NT2/D1 (cell line): ENCODE data around the gene ELMO1.

Experiments used
- DNase-seq: peaks from one replicate; pipeline ENCODE4 v3.0.0-alpha.2; 2011; ENCODE audit warnings: low read depth, low spot score
- H3K27me3 ChIP-seq: 2 replicates; pipeline ENCODE4 v1.6.0; 2011; ENCODE audit warnings: mild to moderate bottlenecking; ENCODE audit not compliant: insufficient read length, insufficient read depth
- H3K36me3 ChIP-seq: 2 replicates; pipeline ENCODE4 v1.6.1; 2011; ENCODE audit warnings: mild to moderate bottlenecking, low read length, mixed read lengths; ENCODE audit not compliant: insufficient read depth, insufficient read length
- H3K4me1 ChIP-seq: 2 replicates; pipeline ENCODE4 v1.5.1; 2011; ENCODE audit not compliant: insufficient read depth, insufficient read length
- H3K4me3 ChIP-seq: 2 replicates; pipeline ENCODE4 v1.5.1; 2011; ENCODE audit warnings: low read depth; ENCODE audit not compliant: insufficient read length
- H3K9ac ChIP-seq: 2 replicates; pipeline ENCODE4 v1.6.0; 2011; ENCODE audit warnings: low read depth; ENCODE audit not compliant: insufficient read length
- H3K9me3 ChIP-seq: 2 replicates; pipeline ENCODE4 v1.5.1; 2011; ENCODE audit warnings: mild to moderate bottlenecking, low read length; ENCODE audit not compliant: insufficient read depth
- SUZ12 ChIP-seq: IDR thresholded peaks from 2 replicates; pipeline ENCODE4 v1.6.1; 2011; ENCODE audit not compliant: insufficient read length, insufficient read depth; ENCODE audit errors: extremely low read depth
- YY1 ChIP-seq: IDR thresholded peaks from 2 replicates; pipeline ENCODE4 v1.6.1; 2011; ENCODE audit not compliant: insufficient read length, insufficient read depth
- ZNF274 ChIP-seq: IDR thresholded peaks from 2 replicates; pipeline ENCODE4 v1.6.1; 2011; ENCODE audit warnings: mild to moderate bottlenecking, low read depth, low read length

The ELMO1 gene

DNA sequence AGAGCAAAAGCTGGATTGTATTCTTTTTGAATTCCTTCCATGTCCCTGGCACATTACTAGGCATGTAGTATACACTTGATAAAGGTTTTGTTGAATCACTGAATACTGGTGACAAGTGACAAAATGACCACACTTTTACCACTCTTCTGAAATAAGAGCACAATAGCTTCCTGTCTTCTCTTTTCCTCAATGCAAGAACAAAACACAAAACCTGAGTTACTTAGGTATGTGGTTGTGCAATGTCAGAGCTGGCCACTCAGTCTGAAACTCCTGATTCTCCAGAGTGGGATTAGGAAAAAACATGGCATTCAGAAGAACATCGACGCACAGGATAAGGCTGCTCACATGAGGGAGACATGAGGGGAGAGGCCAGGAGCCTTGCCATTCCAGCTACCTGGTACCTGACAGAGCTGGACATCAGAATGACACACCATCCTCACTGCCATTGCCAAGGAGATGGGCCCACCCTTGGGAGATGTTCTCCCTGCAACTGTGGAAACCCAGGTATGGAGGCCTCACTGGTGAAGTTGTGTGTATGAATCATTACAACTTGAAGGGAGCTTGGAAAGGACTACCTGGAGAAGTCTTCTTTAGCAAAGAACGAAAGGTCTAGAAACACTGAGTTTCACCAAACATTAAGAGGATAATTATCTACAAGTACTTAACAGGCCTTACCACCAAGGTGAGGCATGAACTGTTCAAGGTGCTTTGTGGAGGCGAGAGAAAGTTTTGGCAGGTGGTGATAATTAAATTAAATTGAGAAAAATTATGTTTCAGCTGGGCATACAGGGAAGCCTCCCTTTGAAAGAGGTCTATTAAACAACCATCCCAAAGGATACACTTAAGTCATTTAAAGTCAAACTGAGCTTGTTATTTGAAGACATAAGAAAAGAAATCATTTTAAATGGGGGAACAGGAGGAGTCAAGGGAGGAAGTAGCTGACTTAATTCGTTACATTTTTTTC is 477.8 kb downstream of the ELMO1 start:
- no peak overlapping the region for H3K4me3 ChIP-seq
- TF ChIP-seq SUZ12 (no peak), YY1 (no peak), ZNF274 (no peak)
- DNase-seq, result no peak
- no peaks in the 10 kb centered on the region for H3K4me1 ChIP-seq
- H3K27me3 ChIP-seq, result no peaks in the 10 kb centered on the region
- H3K9me3 ChIP-seq, result no peaks in the 10 kb centered on the region
- H3K36me3 ChIP-seq, result no peaks in the 10 kb centered on the region
- H3K9ac ChIP-seq, result no peak overlapping the region

DNA sequence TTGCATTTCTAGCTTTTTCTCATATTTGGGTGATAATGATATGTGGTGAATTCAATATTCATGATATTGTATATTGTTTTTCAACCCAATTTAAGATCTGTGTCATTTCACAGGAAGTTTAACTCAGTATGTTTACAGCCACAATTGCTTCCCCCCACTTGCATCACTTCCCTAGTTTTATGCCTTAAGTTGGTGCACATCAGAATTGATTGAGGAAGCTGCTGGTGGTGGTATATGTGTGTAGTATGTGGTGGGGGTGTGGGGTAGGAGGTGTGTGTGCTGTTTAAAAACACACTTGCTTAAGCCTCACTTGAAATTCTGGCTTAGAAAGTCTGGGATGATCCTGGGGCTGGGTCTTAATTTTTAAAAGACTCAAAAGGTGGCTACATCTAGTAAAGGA is 479.3 kb downstream of the ELMO1 start:
- Histone ChIP-seq H3K4me1 (no peaks in the 10 kb centered on the region), H3K36me3 (no peaks in the 10 kb centered on the region), H3K4me3 (no peak overlapping the region), H3K9ac (no peak overlapping the region), H3K9me3 (peaks cover 8% of the 10 kb centered on the region), H3K27me3 (no peaks in the 10 kb centered on the region)
- TF ChIP-seq YY1, result no peak
- no peak for TF ChIP-seq SUZ12
- TF ChIP-seq ZNF274, result no peak
- no peak for DNase-seq

- peak; percentile 71 for DNase-seq
- Histone ChIP-seq H3K4me3 (no peak overlapping the region), H3K9me3 (peaks cover 25% of the 10 kb centered on the region), H3K9ac (no peak overlapping the region), H3K4me1 (no peaks in the 10 kb centered on the region), H3K36me3 (no peaks in the 10 kb centered on the region), H3K27me3 (no peaks in the 10 kb centered on the region)
- TF ChIP-seq YY1, result no peak
- no peak for TF ChIP-seq ZNF274
- no peak for TF ChIP-seq SUZ12
These were observed 481.3 kb downstream of the ELMO1 start for GRCh38 chr7:36967387-36967786.

GRCh38 chr7:36966636-36967035 is 482.0 kb downstream of the ELMO1 start:
- Histone ChIP-seq H3K4me3 (no peak overlapping the region), H3K36me3 (no peaks in the 10 kb centered on the region), H3K4me1 (no peaks in the 10 kb centered on the region), H3K9ac (no peak overlapping the region), H3K9me3 (peaks cover 27% of the 10 kb centered on the region), H3K27me3 (no peaks in the 10 kb centered on the region)
- no peak for TF ChIP-seq YY1
- no peak for TF ChIP-seq SUZ12
- TF ChIP-seq ZNF274, result no peak
- DNase-seq, result no peak

DNA sequence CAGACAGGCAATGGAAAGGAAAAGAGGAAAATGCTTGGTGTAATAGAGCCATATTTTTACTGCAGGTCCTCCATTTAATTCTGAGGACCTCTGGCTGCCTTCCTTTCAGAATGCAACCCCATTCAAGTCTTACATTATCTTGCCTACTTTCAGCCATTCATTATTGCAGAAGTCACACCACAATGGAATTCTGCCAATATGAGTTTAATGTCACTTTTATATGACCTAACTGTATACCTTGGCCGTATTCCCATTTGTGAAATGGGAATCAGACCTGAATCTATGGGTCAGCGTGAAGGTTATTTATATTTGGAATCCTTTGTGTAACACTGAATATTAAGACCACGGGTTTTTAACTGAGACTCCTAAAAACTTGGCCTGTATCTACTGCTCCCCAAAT is 482.6 kb downstream of the ELMO1 start:
- Histone ChIP-seq H3K4me1 (no peaks in the 10 kb centered on the region), H3K36me3 (no peaks in the 10 kb centered on the region), H3K9me3 (peaks cover 31% of the 10 kb centered on the region), H3K9ac (no peak overlapping the region), H3K27me3 (no peaks in the 10 kb centered on the region), H3K4me3 (no peak overlapping the region)
- no peak for TF ChIP-seq YY1
- no peak for TF ChIP-seq SUZ12
- no peak for TF ChIP-seq ZNF274
- no peak for DNase-seq

GRCh38 chr7:36965625-36966024 is 483.0 kb downstream of the ELMO1 start:
- Histone ChIP-seq H3K36me3 (no peaks in the 10 kb centered on the region), H3K4me3 (no peak overlapping the region), H3K9ac (no peak overlapping the region), H3K27me3 (no peaks in the 10 kb centered on the region), H3K4me1 (no peaks in the 10 kb centered on the region), H3K9me3 (peaks cover 35% of the 10 kb centered on the region)
- TF ChIP-seq ZNF274, result no peak
- no peak for TF ChIP-seq SUZ12
- no peak for TF ChIP-seq YY1
- no peak for DNase-seq

DNA sequence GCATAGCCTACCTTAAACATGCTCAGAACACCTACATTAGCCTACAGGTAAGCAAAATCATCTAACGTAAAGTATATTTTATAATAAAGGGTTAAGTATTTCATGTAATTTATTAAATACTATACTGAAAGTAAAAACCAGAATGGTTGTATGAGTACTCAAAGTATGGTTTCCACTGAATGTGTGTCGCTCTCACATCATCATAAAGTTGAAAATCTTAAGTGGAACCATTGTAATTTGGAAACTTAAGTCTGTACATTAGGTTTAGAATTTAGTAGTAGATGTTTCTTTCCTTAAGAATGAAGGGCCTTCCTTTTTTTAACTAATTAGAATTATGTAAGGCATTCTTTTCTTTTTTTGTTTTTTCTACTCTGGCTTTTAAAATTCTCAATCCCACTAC is 484.4 kb downstream of the ELMO1 start:
- no peak for DNase-seq
- peaks cover 37% of the 10 kb centered on the region for H3K9me3 ChIP-seq
- TF ChIP-seq SUZ12 (no peak), YY1 (no peak), ZNF274 (no peak)
- no peaks in the 10 kb centered on the region for H3K36me3 ChIP-seq
- no peaks in the 10 kb centered on the region for H3K27me3 ChIP-seq
- no peaks in the 10 kb centered on the region for H3K4me1 ChIP-seq
- no peak overlapping the region for H3K4me3 ChIP-seq
- H3K9ac ChIP-seq, result no peak overlapping the region
